SU-DHL-6 (cell line): ENCODE measurements around the gene WNK4.
"Not testable (repeated sequence)": the region's sequence is repeated elsewhere in the genome, so short reads cannot be mapped to it uniquely, and the experiment has no call there.

Experiments
- EZH2phosphoT487 ChIP-seq: fragments of 200-600 bp; sonication (generic), shearing (Covaris generic); conservative IDR thresholded peaks from 2 replicates; pipeline ENCODE4 v1.6.1; 2018; ENCODE audit warnings: mild to moderate bottlenecking, antibody characterized with exemption, low read length, moderate library complexity, mixed read lengths
- TF ChIP-seq, protein P1 (sequence below): fragments of 200-600 bp; sonication (generic); IDR thresholded peaks from one replicate; pipeline ENCODE4 v1.5.1; 2017; ENCODE audit warnings: antibody characterized with exemption, mild to moderate bottlenecking, low read length, moderate library complexity; ENCODE audit not compliant: insufficient read depth, poor library complexity, severe bottlenecking

DNA sequence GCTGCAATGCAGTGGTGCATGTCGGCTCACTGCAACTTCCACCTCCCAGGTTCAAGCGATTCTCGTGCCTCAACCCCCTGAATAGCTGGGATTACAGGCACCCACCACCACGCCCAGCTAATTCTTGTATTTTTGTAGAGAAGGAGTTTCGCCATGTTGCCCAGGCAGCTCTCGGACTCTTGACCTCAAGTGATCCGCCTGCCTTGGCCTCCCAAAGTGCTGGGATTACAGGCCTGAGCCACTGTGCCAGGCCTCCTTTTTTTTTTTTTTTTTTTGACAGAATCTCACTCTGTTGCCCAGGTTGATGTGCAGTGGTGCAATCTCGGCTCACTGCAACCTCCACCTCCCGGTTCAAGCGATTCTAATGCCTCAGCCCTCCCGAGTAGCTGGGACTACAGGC, 37.5 kb upstream of the WNK4 start:
- TF ChIP-seq, protein P1, sequence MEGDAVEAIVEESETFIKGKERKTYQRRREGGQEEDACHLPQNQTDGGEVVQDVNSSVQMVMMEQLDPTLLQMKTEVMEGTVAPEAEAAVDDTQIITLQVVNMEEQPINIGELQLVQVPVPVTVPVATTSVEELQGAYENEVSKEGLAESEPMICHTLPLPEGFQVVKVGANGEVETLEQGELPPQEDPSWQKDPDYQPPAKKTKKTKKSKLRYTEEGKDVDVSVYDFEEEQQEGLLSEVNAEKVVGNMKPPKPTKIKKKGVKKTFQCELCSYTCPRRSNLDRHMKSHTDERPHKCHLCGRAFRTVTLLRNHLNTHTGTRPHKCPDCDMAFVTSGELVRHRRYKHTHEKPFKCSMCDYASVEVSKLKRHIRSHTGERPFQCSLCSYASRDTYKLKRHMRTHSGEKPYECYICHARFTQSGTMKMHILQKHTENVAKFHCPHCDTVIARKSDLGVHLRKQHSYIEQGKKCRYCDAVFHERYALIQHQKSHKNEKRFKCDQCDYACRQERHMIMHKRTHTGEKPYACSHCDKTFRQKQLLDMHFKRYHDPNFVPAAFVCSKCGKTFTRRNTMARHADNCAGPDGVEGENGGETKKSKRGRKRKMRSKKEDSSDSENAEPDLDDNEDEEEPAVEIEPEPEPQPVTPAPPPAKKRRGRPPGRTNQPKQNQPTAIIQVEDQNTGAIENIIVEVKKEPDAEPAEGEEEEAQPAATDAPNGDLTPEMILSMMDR = not testable (repeated sequence)
- TF ChIP-seq EZH2phosphoT487 = not testable (repeated sequence)
